Measurements from ENCODE around the gene CCR2.

The CCR2 gene

GRCh38 chr3:46378426-46378942 lies 24.6 kb downstream of the CCR2 start:
- no peaks in the 10 kb centered on the region for H4K20me1 ChIP-seq (ENCODE audit: insufficient read depth, low read length, poor library complexity, severe bottlenecking)
- H3K4me2 ChIP-seq (ENCODE audit: low read depth, low read length, poor library complexity, severe bottlenecking), result no peak overlapping the region
- no peak overlapping the region for H3K4me3 ChIP-seq (ENCODE audit: low read length, poor library complexity, severe bottlenecking)

DNA sequence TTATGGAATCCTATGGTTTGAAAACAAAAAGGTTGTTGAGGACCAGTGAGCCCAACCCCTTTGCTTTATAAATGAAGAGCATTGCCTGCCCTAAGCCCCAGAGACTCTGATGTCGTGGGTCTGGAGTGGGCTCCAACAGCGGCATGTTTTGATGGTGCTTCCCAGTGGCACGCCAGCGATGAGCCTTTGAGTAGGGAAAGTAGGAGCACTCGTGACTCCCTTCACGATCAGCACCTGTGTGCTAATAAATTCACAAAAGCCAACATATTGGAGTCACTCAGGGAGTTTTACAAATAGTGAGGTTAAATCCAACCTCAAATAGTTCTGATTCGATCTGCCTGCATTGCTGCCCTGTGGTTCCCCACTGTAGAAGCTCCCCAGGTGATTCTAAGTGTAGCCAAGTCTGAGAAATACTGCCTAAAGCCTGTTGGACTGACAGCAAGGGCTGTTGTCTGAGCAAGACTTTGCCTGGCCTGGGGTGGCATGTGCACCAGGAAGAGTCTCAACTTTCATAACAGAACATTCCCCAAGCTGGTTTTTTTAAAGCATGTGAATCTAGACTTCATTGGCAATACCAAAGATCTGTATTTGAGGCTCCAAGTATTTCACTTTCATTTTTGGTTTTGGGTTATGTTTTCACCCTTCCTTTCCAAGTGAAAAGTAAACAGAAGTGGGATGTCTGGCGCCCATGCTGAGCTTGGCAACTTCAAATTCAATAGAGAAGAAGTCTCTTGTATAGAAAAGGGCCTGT lies 26.7 kb downstream of the CCR2 start:
- Histone ChIP-seq H3K9me2 (replicated peaks; ENCODE audit: low read depth, low read length) (no peaks in the 10 kb centered on the region), H3K4me3 (ENCODE audit: low read length, poor library complexity, severe bottlenecking) (no peak overlapping the region), H3K9ac (ENCODE audit: low read depth, low read length, poor library complexity, severe bottlenecking) (no peak overlapping the region), H3K27me3 (ENCODE audit: insufficient read depth, low read length, poor library complexity, severe bottlenecking) (no peaks in the 10 kb centered on the region), H4K20me1 (ENCODE audit: insufficient read depth, low read length, poor library complexity, severe bottlenecking) (no peaks in the 10 kb centered on the region), H3K4me2 (ENCODE audit: low read depth, low read length, poor library complexity, severe bottlenecking) (peak overlapping the region; percentile 2), H2AFZ (ENCODE audit: low read length) (peak overlapping the region; percentile 63), H3K36me3 (ENCODE audit: insufficient read depth, low read length) (no peaks in the 10 kb centered on the region), H3K9me3 (ENCODE audit: insufficient read depth, low read depth, low read length) (no peaks in the 10 kb centered on the region), H3F3A (ENCODE audit: low read depth) (no peaks in the 10 kb centered on the region), H3K4me1 (ENCODE audit: insufficient read depth, low read length, poor library complexity, severe bottlenecking) (peaks cover 61% of the 10 kb centered on the region), H3K79me2 (ENCODE audit: insufficient read depth, low read length) (no peaks in the 10 kb centered on the region)
- TF ChIP-seq CTCF (conservative IDR thresholded peaks at IDR 0.05; ENCODE audit: low read length) (no peak), EZH2phosphoT487 (IDR thresholded peaks at IDR 0.05; ENCODE audit: borderline replicate concordance) (no peak)

More at GRCh38 chr3:46378426-46378942, 24.6 kb downstream of the CCR2 start:
- Histone ChIP-seq H3F3A (ENCODE audit: low read depth) (no peaks in the 10 kb centered on the region), H3K4me1 (ENCODE audit: insufficient read depth, low read length, poor library complexity, severe bottlenecking) (peaks cover 61% of the 10 kb centered on the region), H3K27me3 (ENCODE audit: insufficient read depth, low read length, poor library complexity, severe bottlenecking) (no peaks in the 10 kb centered on the region), H3K9ac (ENCODE audit: low read depth, low read length, poor library complexity, severe bottlenecking) (no peak overlapping the region), H3K9me2 (replicated peaks; ENCODE audit: low read depth, low read length) (no peaks in the 10 kb centered on the region), H3K9me3 (ENCODE audit: insufficient read depth, low read depth, low read length) (no peaks in the 10 kb centered on the region), H2AFZ (ENCODE audit: low read length) (0 out of 2 replicates have a peak overlapping the region, but pooled peaks have one; percentile 5), H3K79me2 (ENCODE audit: insufficient read depth, low read length) (no peaks in the 10 kb centered on the region), H3K36me3 (ENCODE audit: insufficient read depth, low read length) (no peaks in the 10 kb centered on the region)
- peak; percentile 97 for TF ChIP-seq CTCF (conservative IDR thresholded peaks at IDR 0.05; ENCODE audit: low read length)
- TF ChIP-seq EZH2phosphoT487 (IDR thresholded peaks at IDR 0.05; ENCODE audit: borderline replicate concordance), result no peak

GRCh38 chr3:46381625-46382024 lies 27.7 kb downstream of the CCR2 start:
- Histone ChIP-seq H3K36me3 (ENCODE audit: insufficient read depth, low read length) (no peaks in the 10 kb centered on the region), H3K4me3 (ENCODE audit: low read length, poor library complexity, severe bottlenecking) (no peak overlapping the region), H3K9me3 (ENCODE audit: insufficient read depth, low read depth, low read length) (no peaks in the 10 kb centered on the region), H4K20me1 (ENCODE audit: insufficient read depth, low read length, poor library complexity, severe bottlenecking) (no peaks in the 10 kb centered on the region), H3K4me2 (ENCODE audit: low read depth, low read length, poor library complexity, severe bottlenecking) (no peak overlapping the region), H3K79me2 (ENCODE audit: insufficient read depth, low read length) (no peaks in the 10 kb centered on the region), H3K9ac (ENCODE audit: low read depth, low read length, poor library complexity, severe bottlenecking) (no peak overlapping the region), H3K9me2 (replicated peaks; ENCODE audit: low read depth, low read length) (no peaks in the 10 kb centered on the region), H3K4me1 (ENCODE audit: insufficient read depth, low read length, poor library complexity, severe bottlenecking) (peaks cover 60% of the 10 kb centered on the region), H2AFZ (ENCODE audit: low read length) (no peak overlapping the region), H3K27me3 (ENCODE audit: insufficient read depth, low read length, poor library complexity, severe bottlenecking) (no peaks in the 10 kb centered on the region), H3F3A (ENCODE audit: low read depth) (no peaks in the 10 kb centered on the region)
- no peak for TF ChIP-seq EZH2phosphoT487 (IDR thresholded peaks at IDR 0.05; ENCODE audit: borderline replicate concordance)
- TF ChIP-seq CTCF (conservative IDR thresholded peaks at IDR 0.05; ENCODE audit: low read length), result no peak
